Measurements from ENCODE around the gene SAG. TPM values are rescaled to one million over a fixed set of nuclear protein-coding genes. Genes with fewer than 3 reads are reported as not detected.

SAG gene
- total and polyA plus RNA-seq, 2 of the 13 experiments (the other 11 are each of a cell fraction or from before 2014, with no cell fraction given), result not detected

- FAIRE-seq (no peak), ATAC-seq (no peak), DNase-seq (ENCODE audit: low spot score) (no peak)
- no peak overlapping the region for H3K27ac ChIP-seq (ENCODE audit: extremely low read length, insufficient read depth, low read length)
- H2AFZ ChIP-seq (ENCODE audit: low read length), result no peak overlapping the region
- BruUV-seq (replicated peaks), result no TSS peak
- no peak overlapping the region for H3K9ac ChIP-seq (ENCODE audit: insufficient read depth, low read depth, low read length)
- no peak overlapping the region for H3K4me3 ChIP-seq (replicated peaks in 1 of 3; ENCODE audit: insufficient read depth in 1 of 3, low read depth in 2 of 3, low read length in 3 of 3)
- H3K27me3 ChIP-seq (ENCODE audit: control insufficient read depth in 1 of 2, insufficient read depth in 2 of 2, low read length in 2 of 2), result no peaks in the 10 kb centered on the region
- ChIA-PET POLR2A (no interaction called here), CTCF (ENCODE audit: low intra/inter-chr PET ratio, low total read pairs) (no interaction called here)
- H3K36me3 ChIP-seq (replicated peaks in 1 of 2; ENCODE audit: control insufficient read depth in 1 of 2, insufficient read depth in 2 of 2, low read length in 2 of 2), result peaks cover 44 to 87% of the 10 kb centered on the region in 2 experiments
- H4K20me1 ChIP-seq (ENCODE audit: insufficient read depth, low read length), result no peaks in the 10 kb centered on the region
- H3K4me1 ChIP-seq (ENCODE audit: insufficient read depth, low read length), result no peaks in the 10 kb centered on the region
- H3K79me2 ChIP-seq (ENCODE audit: insufficient read depth, low read length), result no peaks in the 10 kb centered on the region
- in situ Hi-C loops (cut with HindIII; ENCODE audit: extremely low pct_ligation_motif_present, low pct_unique_long_range_greater_than_20kb), result no loop called here
- no peak overlapping the region for H3K4me2 ChIP-seq (ENCODE audit: low read depth, low read length)
- 94% methylated on average over 6 of the region's 6 CpGs for WGBS (ENCODE audit: low lambda C conversion rate)
- no peaks in the 10 kb centered on the region for H3K9me3 ChIP-seq (ENCODE audit: low read length)
- TF ChIP-seq ZNF142 (CRISPR knock-in tag; IDR thresholded peaks at IDR 0.05) (no peak), SRSF9 (IDR thresholded peaks at IDR 0.05; ENCODE audit: borderline replicate concordance, insufficient read depth, low read depth, low read length, poor library complexity, severe bottlenecking) (no peak), SPEN (CRISPR knock-in tag; IDR thresholded peaks at IDR 0.05; ENCODE audit: low read depth) (no peak), ZNF382 (CRISPR knock-in tag; IDR thresholded peaks at IDR 0.05; ENCODE audit: borderline replicate concordance) (no peak), PHF8 (CRISPR knock-in tag; IDR thresholded peaks at IDR 0.05) (no peak)
- intact Hi-C loops (cut with micrococcal nuclease; ENCODE audit: unreplicated experiment), result no loop called here
Measured at GRCh38 chr2:233281992-233282603, 25.5 kb upstream of the SAG start.
